ENCODE data around the gene UCK1. TPM values are rescaled to one million over a fixed set of nuclear protein-coding genes. Genes with fewer than 3 reads are reported as not detected.

Gene UCK1
- total and polyA plus RNA-seq, 2 of the 13 experiments (the other 11 are each of a cell fraction or from before 2014, with no cell fraction given), result 11.0 to 24.1 TPM

DNA sequence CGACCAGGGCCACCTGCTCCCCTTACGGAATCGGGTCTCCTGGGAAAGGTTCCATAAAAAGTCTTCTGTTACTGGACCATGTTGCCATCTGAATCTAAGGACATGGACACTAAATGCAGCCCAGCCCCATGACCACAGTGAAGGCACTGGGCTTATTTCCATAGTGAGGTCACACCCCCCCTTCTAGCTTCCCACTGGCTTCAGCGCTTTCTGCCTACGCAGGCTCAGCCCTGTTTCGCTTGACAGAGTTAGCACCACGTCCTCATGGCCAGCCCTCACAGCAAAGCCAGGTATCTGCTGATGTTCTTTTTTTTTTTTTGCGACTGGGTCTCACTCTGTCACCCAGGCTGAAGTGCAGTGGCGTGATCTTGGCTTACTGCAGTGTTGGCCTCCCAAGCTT is 14.1 kb downstream of the UCK1 start (continued):
- TF ChIP-seq, protein P1, sequence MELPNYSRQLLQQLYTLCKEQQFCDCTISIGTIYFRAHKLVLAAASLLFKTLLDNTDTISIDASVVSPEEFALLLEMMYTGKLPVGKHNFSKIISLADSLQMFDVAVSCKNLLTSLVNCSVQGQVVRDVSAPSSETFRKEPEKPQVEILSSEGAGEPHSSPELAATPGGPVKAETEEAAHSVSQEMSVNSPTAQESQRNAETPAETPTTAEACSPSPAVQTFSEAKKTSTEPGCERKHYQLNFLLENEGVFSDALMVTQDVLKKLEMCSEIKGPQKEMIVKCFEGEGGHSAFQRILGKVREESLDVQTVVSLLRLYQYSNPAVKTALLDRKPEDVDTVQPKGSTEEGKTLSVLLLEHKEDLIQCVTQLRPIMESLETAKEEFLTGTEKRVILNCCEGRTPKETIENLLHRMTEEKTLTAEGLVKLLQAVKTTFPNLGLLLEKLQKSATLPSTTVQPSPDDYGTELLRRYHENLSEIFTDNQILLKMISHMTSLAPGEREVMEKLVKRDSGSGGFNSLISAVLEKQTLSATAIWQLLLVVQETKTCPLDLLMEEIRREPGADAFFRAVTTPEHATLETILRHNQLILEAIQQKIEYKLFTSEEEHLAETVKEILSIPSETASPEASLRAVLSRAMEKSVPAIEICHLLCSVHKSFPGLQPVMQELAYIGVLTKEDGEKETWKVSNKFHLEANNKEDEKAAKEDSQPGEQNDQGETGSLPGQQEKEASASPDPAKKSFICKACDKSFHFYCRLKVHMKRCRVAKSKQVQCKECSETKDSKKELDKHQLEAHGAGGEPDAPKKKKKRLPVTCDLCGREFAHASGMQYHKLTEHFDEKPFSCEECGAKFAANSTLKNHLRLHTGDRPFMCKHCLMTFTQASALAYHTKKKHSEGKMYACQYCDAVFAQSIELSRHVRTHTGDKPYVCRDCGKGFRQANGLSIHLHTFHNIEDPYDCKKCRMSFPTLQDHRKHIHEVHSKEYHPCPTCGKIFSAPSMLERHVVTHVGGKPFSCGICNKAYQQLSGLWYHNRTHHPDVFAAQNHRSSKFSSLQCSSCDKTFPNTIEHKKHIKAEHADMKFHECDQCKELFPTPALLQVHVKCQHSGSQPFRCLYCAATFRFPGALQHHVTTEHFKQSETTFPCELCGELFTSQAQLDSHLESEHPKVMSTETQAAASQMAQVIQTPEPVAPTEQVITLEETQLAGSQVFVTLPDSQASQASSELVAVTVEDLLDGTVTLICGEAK (IDR thresholded peaks at IDR 0.05), result no peak
- TF ChIP-seq, protein P1 (CRISPR knock-in tag; IDR thresholded peaks at IDR 0.05), result no peak
- no peak for TF ChIP-seq ZSCAN20 (CRISPR knock-in tag; IDR thresholded peaks at IDR 0.05; ENCODE audit: borderline replicate concordance)
- TF ChIP-seq, protein P2, sequence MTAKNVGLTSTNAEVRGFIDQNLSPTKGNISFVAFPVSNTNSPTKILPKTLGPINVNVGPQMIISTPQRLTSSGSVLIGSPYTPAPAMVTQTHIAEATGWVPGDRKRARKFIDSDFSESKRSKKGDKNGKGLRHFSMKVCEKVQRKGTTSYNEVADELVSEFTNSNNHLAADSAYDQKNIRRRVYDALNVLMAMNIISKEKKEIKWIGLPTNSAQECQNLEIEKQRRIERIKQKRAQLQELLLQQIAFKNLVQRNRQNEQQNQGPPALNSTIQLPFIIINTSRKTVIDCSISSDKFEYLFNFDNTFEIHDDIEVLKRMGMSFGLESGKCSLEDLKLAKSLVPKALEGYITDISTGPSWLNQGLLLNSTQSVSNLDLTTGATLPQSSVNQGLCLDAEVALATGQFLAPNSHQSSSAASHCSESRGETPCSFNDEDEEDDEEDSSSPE (CRISPR knock-in tag; IDR thresholded peaks at IDR 0.05), result no peak
- TF ChIP-seq EEA1 (CRISPR knock-in tag; IDR thresholded peaks at IDR 0.05; ENCODE audit: borderline replicate concordance), result no peak
- TF ChIP-seq HIVEP1 (CRISPR knock-in tag; IDR thresholded peaks at IDR 0.05), result no peak

Measured in HepG2 (cell line).